HepG2 (cell line): Measurements from ENCODE around the gene AIP. TPM values are rescaled to one million over a fixed set of nuclear protein-coding genes. Genes with fewer than 3 reads are reported as not detected.

Experiments
- AFF4 ChIP-seq: sonication (generic); formaldehyde crosslinking; IDR thresholded peaks from 2 replicates; pipeline ENCODE4 v1.4.0; 2020; ENCODE audit warnings: missing genetic modification reagents
- ASH2L ChIP-seq: fragments of 300-600, 200-600 bp; sonication (generic); IDR thresholded peaks from 2 replicates; pipeline ENCODE4 v1.7.0; 2017; ENCODE audit warnings: low read depth, mild to moderate bottlenecking, moderate library complexity, mixed read lengths, low read length; ENCODE audit not compliant: insufficient read length
- BATF2 ChIP-seq: sonication (generic); formaldehyde crosslinking; IDR thresholded peaks from 2 replicates; pipeline ENCODE4 v1.8.0; 2022; ENCODE audit warnings: mild to moderate bottlenecking, missing genetic modification reagents, moderate library complexity
- CREBL2 ChIP-seq: sonication (generic); formaldehyde crosslinking; IDR thresholded peaks from 2 replicates; pipeline ENCODE4 v1.8.1; 2023; ENCODE audit warnings: missing genetic modification reagents, mild to moderate bottlenecking, borderline replicate concordance
- ETV6 ChIP-seq: sonication (generic); formaldehyde crosslinking; conservative IDR thresholded peaks from 2 replicates; pipeline ENCODE4 v1.4.0; 2020; ENCODE audit warnings: missing genetic modification reagents
- HNF4G ChIP-seq, 2 experiments: sonication (generic) in 1 of 2; formaldehyde crosslinking in 1 of 2; IDR thresholded peaks; 2 replicates each; pipeline versions ENCODE4 v1.4.0 to v1.6.1; 2011 to 2020; ENCODE audit warnings: borderline replicate concordance in 2 of 2, low read depth in 2 of 2, mild to moderate bottlenecking in 2 of 2, low read length in 1 of 2, missing genetic modification reagents in 1 of 2, moderate library complexity in 1 of 2
- HNRNPL ChIP-seq: fragments of 200-400 bp; formaldehyde crosslinking; IDR thresholded peaks from 2 replicates; pipeline ENCODE4 v1.6.1; 2017; ENCODE audit warnings: mild to moderate bottlenecking, low read depth, low read length
- ISL2 ChIP-seq: sonication (generic); formaldehyde crosslinking; IDR thresholded peaks from 2 replicates; pipeline ENCODE4 v1.5.0; 2020; ENCODE audit warnings: missing genetic modification reagents
- KDM1A ChIP-seq: IDR thresholded peaks from 2 replicates; pipeline ENCODE4 v1.6.1; 2016; ENCODE audit warnings: missing compliant biosample characterization
- NAIF1 ChIP-seq: sonication (generic); formaldehyde crosslinking; IDR thresholded peaks from 2 replicates; pipeline ENCODE4 v1.5.0; 2020; ENCODE audit warnings: mild to moderate bottlenecking, missing genetic modification reagents, borderline replicate concordance
- NR2F1 ChIP-seq, 2 experiments: fragments of 450-650 bp in 1 of 2; formaldehyde crosslinking in 1 of 2; IDR thresholded peaks; 2 replicates each; pipeline versions ENCODE4 v1.5.0 to v1.6.1; 2016 to 2020; ENCODE audit warnings: mild to moderate bottlenecking in 1 of 2, missing compliant biosample characterization in 1 of 2, missing genetic modification reagents in 1 of 2, moderate library complexity in 1 of 2
- PHF8 ChIP-seq: sonication (generic); formaldehyde crosslinking; IDR thresholded peaks from 2 replicates; pipeline ENCODE4 v1.5.0; 2020; ENCODE audit warnings: missing genetic modification reagents
- POLR2AphosphoS2 ChIP-seq: IDR thresholded peaks from 2 replicates; pipeline ENCODE4 v1.6.1; 2011; ENCODE audit warnings: low read depth, low read length, improper control_type of control experiment
- SOX13 ChIP-seq, 3 experiments: fragments of 450-650 bp in 1 of 3; sonication (generic) in 1 of 3; formaldehyde crosslinking in 1 of 3; IDR thresholded peaks in 2 of 3; conservative IDR thresholded peaks in 1 of 3; 2 replicates each; pipeline versions ENCODE4 v1.5.0 to v1.6.1; 2016 to 2020; ENCODE audit warnings: antibody characterized with exemption in 1 of 3, mild to moderate bottlenecking in 1 of 3, missing compliant biosample characterization in 1 of 3, missing genetic modification reagents in 1 of 3, moderate library complexity in 1 of 3
- SPEN ChIP-seq: sonication (generic); formaldehyde crosslinking; IDR thresholded peaks from 2 replicates; pipeline ENCODE4 v1.5.1; 2020; ENCODE audit warnings: low read depth, mild to moderate bottlenecking, missing genetic modification reagents
- TOPORS ChIP-seq: sonication (generic); formaldehyde crosslinking; IDR thresholded peaks from 2 replicates; pipeline ENCODE4 v1.8.0; 2023; ENCODE audit warnings: mild to moderate bottlenecking, missing genetic modification reagents
- YEATS2 ChIP-seq: sonication (generic); formaldehyde crosslinking; IDR thresholded peaks from 2 replicates; pipeline ENCODE4 v1.4.0; 2020; ENCODE audit warnings: missing genetic modification reagents, borderline replicate concordance
- ZFP62 ChIP-seq: sonication (generic); formaldehyde crosslinking; IDR thresholded peaks from 2 replicates; pipeline ENCODE4 v1.4.0; 2020; ENCODE audit warnings: missing genetic modification reagents
- ZFP82 ChIP-seq: sonication (generic); formaldehyde crosslinking; IDR thresholded peaks from 2 replicates; pipeline ENCODE4 v1.5.1; 2020; ENCODE audit warnings: mild to moderate bottlenecking, missing genetic modification reagents, borderline replicate concordance
- ZFX ChIP-seq: sonication (generic); formaldehyde crosslinking; IDR thresholded peaks from 2 replicates; pipeline ENCODE4 v1.4.0; 2020; ENCODE audit warnings: mild to moderate bottlenecking, low read depth, missing genetic modification reagents, moderate library complexity
- ZNF207 ChIP-seq: fragments of 450-650 bp; IDR thresholded peaks from 2 replicates; pipeline ENCODE4 v1.6.1; 2016; ENCODE audit warnings: antibody characterized with exemption, borderline replicate concordance
- ZNF343 ChIP-seq: sonication (generic); formaldehyde crosslinking; IDR thresholded peaks from 2 replicates; pipeline ENCODE4 v1.4.0; 2020; ENCODE audit warnings: mild to moderate bottlenecking, missing genetic modification reagents
- ZNF775 ChIP-seq: sonication (generic); formaldehyde crosslinking; IDR thresholded peaks from 2 replicates; pipeline ENCODE4 v1.4.0; 2020; ENCODE audit warnings: missing genetic modification reagents, mild to moderate bottlenecking, moderate library complexity, borderline replicate concordance
- ZNF816 ChIP-seq: sonication (generic); formaldehyde crosslinking; IDR thresholded peaks from 2 replicates; pipeline ENCODE4 v1.8.0; 2022; ENCODE audit warnings: missing genetic modification reagents, mild to moderate bottlenecking, borderline replicate concordance
- ZSCAN31 ChIP-seq: sonication (generic); formaldehyde crosslinking; IDR thresholded peaks from 2 replicates; pipeline ENCODE4 v1.5.0; 2020; ENCODE audit warnings: low read depth, mild to moderate bottlenecking, missing genetic modification reagents
- polyA plus RNA-seq, 8 experiments: library from polyadenylated mRNA; depleted of rRNA in 3 of 8; stranded (reverse) in 7 of 8; unstranded in 1 of 8; fragments of >200 nt; fragmentation: Illumina TruSeq in 4 of 8; extraction: Trizol in 4 of 8; gene quantifications; 2 replicates each; pipeline versions ENCODE4 v1.2.1 to v1.2.3, GENCODE V29; 2011 to 2016; ENCODE audit warnings: low read depth in 4 of 8, missing spikeins in 1 of 8, mixed read lengths in 1 of 8; ENCODE audit not compliant: insufficient read depth in 1 of 8
- total RNA-seq, 5 experiments: library from RNA; depleted of rRNA; stranded (reverse); fragments of >200 nt; fragmentation: Illumina TruSeq; extraction: Trizol; gene quantifications; 2 replicates each; pipeline ENCODE4 v1.2.3, GENCODE V29; 2016; ENCODE audit warnings: low read depth in 1 of 5

AIP gene
- total and polyA plus RNA-seq, 2 of the 13 experiments (the other 11 are each of a cell fraction or from before 2014, with no cell fraction given): 51.8 to 110 TPM

GRCh38 chr11:67468759-67469507 lies 13.9 kb upstream of the AIP start, which contains the start of gene TMEM134 (continued):
- TF ChIP-seq NAIF1 (CRISPR knock-in tag): no peak
- no peak for TF ChIP-seq ZNF775 (CRISPR knock-in tag)
- no peak for TF ChIP-seq ZNF207
- TF ChIP-seq ZFP62 (CRISPR knock-in tag): no peak
- no peak for TF ChIP-seq ZNF343 (CRISPR knock-in tag)
- TF ChIP-seq NR2F1 (CRISPR knock-in tag; IDR thresholded peaks at IDR 0.05): no peak
- TF ChIP-seq ETV6: no peak
- TF ChIP-seq TOPORS (CRISPR knock-in tag): no peak; the same call in 1 of the 2 replicates
- TF ChIP-seq YEATS2 (CRISPR knock-in tag): peak; percentile 66; the same call in 1 of the 2 replicates
- no peak for TF ChIP-seq KDM1A
- no peak for TF ChIP-seq HNRNPL
- no peak for TF ChIP-seq POLR2AphosphoS2
- TF ChIP-seq BATF2: 0 out of 2 replicates have a peak, but pooled peaks have one; percentile 24
- TF ChIP-seq AFF4 (CRISPR knock-in tag): no peak
- TF ChIP-seq PHF8: peak; percentile 77
- peak; percentile 82 for TF ChIP-seq ZFX (CRISPR knock-in tag)
- TF ChIP-seq ZFP82 (CRISPR knock-in tag): no peak
- no peak for TF ChIP-seq CREBL2 (CRISPR knock-in tag)
- TF ChIP-seq SPEN: peak; percentile 58; the same call in 1 of the 2 replicates
- TF ChIP-seq ISL2 (CRISPR knock-in tag): peak; percentile 15; the same call in 1 of the 2 replicates
- TF ChIP-seq HNF4G (IDR thresholded peaks at IDR 0.05; ENCODE audit: borderline replicate concordance, low read depth, low read length): no peak
- no peak for TF ChIP-seq HNF4G (CRISPR knock-in tag; IDR thresholded peaks at IDR 0.05; ENCODE audit: borderline replicate concordance, low read depth)
- TF ChIP-seq ZNF816 (CRISPR knock-in tag): no peak
- TF ChIP-seq ZSCAN31: no peak
- no peak for TF ChIP-seq SOX13 (IDR thresholded peaks at IDR 0.05)
- no peak for TF ChIP-seq SOX13 (CRISPR knock-in tag; conservative IDR thresholded peaks at IDR 0.05 in 1 of 2, IDR thresholded peaks at IDR 0.05 in 1 of 2)
- TF ChIP-seq ASH2L: no peak
